ENCODE results near the gene PTAFR. TPM values are rescaled to one million over a fixed set of nuclear protein-coding genes. Genes with fewer than 3 reads are reported as not detected.

The PTAFR gene
- total RNA-seq (2014; rRNA removed; shearing (Covaris generic)) = 0.55 and 0.81 TPM in 2 replicates

- H3K27me3 ChIP-seq (ENCODE audit: control insufficient read depth, insufficient read depth, low read length) = no peaks in the 10 kb centered on the region
- DNase-seq = no peak
- H3K36me3 ChIP-seq (replicated peaks; ENCODE audit: control insufficient read depth, insufficient read depth, low read length) = no peaks in the 10 kb centered on the region
- no peak within 1 kb of the TSS for H3K4me3 ChIP-seq (ENCODE audit: insufficient read depth, low read depth, low read length)
Measured at GRCh38 chr1:28176492-28177470, at the start of gene PTAFR. Gene PTAFR (minus strand): TSS chr1:28176690. CDS start chr1:28151021, 25,669 bp downstream.

- Histone ChIP-seq H3K27me3 (ENCODE audit: control insufficient read depth, insufficient read depth, low read length) (no peaks in the 10 kb centered on the region), H3K4me3 (ENCODE audit: insufficient read depth, low read depth, low read length) (no peak overlapping the region), H3K36me3 (replicated peaks; ENCODE audit: control insufficient read depth, insufficient read depth, low read length) (peaks cover 1% of the 10 kb centered on the region; the same call in 1 of the 2 replicates)
- no peak for DNase-seq
Measured at GRCh38 chr1:28213315-28213714, 36.8 kb upstream of the PTAFR start.

GRCh38 chr1:28209700-28210099, 33.2 kb upstream of the PTAFR start:
- Histone ChIP-seq H3K36me3 (replicated peaks; ENCODE audit: control insufficient read depth, insufficient read depth, low read length) (peaks cover 3% of the 10 kb centered on the region), H3K4me3 (ENCODE audit: insufficient read depth, low read depth, low read length) (no peak overlapping the region), H3K27me3 (ENCODE audit: control insufficient read depth, insufficient read depth, low read length) (no peaks in the 10 kb centered on the region)
- DNase-seq = no peak

- H3K4me3 ChIP-seq (ENCODE audit: insufficient read depth, low read depth, low read length) = no peak overlapping the region
- H3K36me3 ChIP-seq (replicated peaks; ENCODE audit: control insufficient read depth, insufficient read depth, low read length) = peaks cover 3% of the 10 kb centered on the region
- DNase-seq = peak; percentile 57
- no peaks in the 10 kb centered on the region for H3K27me3 ChIP-seq (ENCODE audit: control insufficient read depth, insufficient read depth, low read length)
Measured at GRCh38 chr1:28208818-28209441, 32.4 kb upstream of the PTAFR start.

- no peaks in the 10 kb centered on the region for H3K27me3 ChIP-seq (ENCODE audit: control insufficient read depth, insufficient read depth, low read length)
- no peak for DNase-seq
- peaks cover 13% of the 10 kb centered on the region for H3K36me3 ChIP-seq (replicated peaks; ENCODE audit: control insufficient read depth, insufficient read depth, low read length)
- H3K4me3 ChIP-seq (ENCODE audit: insufficient read depth, low read depth, low read length) = no peak overlapping the region
Measured at GRCh38 chr1:28205243-28205642, 28.8 kb upstream of the PTAFR start.

GRCh38 chr1:28200234-28200873, 23.9 kb upstream of the PTAFR start:
- DNase-seq = no peak
- H3K36me3 ChIP-seq (replicated peaks; ENCODE audit: control insufficient read depth, insufficient read depth, low read length) = peaks cover 16% of the 10 kb centered on the region
- no peak overlapping the region for H3K4me3 ChIP-seq (ENCODE audit: insufficient read depth, low read depth, low read length)
- no peaks in the 10 kb centered on the region for H3K27me3 ChIP-seq (ENCODE audit: control insufficient read depth, insufficient read depth, low read length)

- Histone ChIP-seq H3K27me3 (ENCODE audit: control insufficient read depth, insufficient read depth, low read length) (no peaks in the 10 kb centered on the region), H3K36me3 (replicated peaks; ENCODE audit: control insufficient read depth, insufficient read depth, low read length) (peaks cover 15% of the 10 kb centered on the region), H3K4me3 (ENCODE audit: insufficient read depth, low read depth, low read length) (no peak overlapping the region)
- DNase-seq = no peak
Measured at GRCh38 chr1:28199328-28200233, 23.1 kb upstream of the PTAFR start.

- no peak for DNase-seq
- Histone ChIP-seq H3K4me3 (ENCODE audit: insufficient read depth, low read depth, low read length) (no peak overlapping the region), H3K36me3 (replicated peaks; ENCODE audit: control insufficient read depth, insufficient read depth, low read length) (peaks cover 11% of the 10 kb centered on the region), H3K27me3 (ENCODE audit: control insufficient read depth, insufficient read depth, low read length) (no peaks in the 10 kb centered on the region)
Measured at GRCh38 chr1:28197682-28198415, 21.4 kb upstream of the PTAFR start.

GRCh38 chr1:28196330-28196729, 19.8 kb upstream of the PTAFR start:
- Histone ChIP-seq H3K27me3 (ENCODE audit: control insufficient read depth, insufficient read depth, low read length) (no peaks in the 10 kb centered on the region), H3K36me3 (replicated peaks; ENCODE audit: control insufficient read depth, insufficient read depth, low read length) (peaks cover 10% of the 10 kb centered on the region), H3K4me3 (ENCODE audit: insufficient read depth, low read depth, low read length) (no peak overlapping the region)
- DNase-seq = peak; percentile 59

- Histone ChIP-seq H3K27me3 (ENCODE audit: control insufficient read depth, insufficient read depth, low read length) (no peaks in the 10 kb centered on the region), H3K36me3 (replicated peaks; ENCODE audit: control insufficient read depth, insufficient read depth, low read length) (peaks cover 8% of the 10 kb centered on the region), H3K4me3 (ENCODE audit: insufficient read depth, low read depth, low read length) (no peak overlapping the region)
- DNase-seq = peak; percentile 51
Measured at GRCh38 chr1:28195780-28196179, 19.3 kb upstream of the PTAFR start.

- DNase-seq = no peak
- H3K4me3 ChIP-seq (ENCODE audit: insufficient read depth, low read depth, low read length) = no peak overlapping the region
- no peaks in the 10 kb centered on the region for H3K27me3 ChIP-seq (ENCODE audit: control insufficient read depth, insufficient read depth, low read length)
- H3K36me3 ChIP-seq (replicated peaks; ENCODE audit: control insufficient read depth, insufficient read depth, low read length) = peaks cover 2% of the 10 kb centered on the region
Measured at GRCh38 chr1:28194326-28195035, 18.0 kb upstream of the PTAFR start.

GRCh38 chr1:28193701-28194161, 17.2 kb upstream of the PTAFR start:
- peaks cover 2% of the 10 kb centered on the region for H3K36me3 ChIP-seq (replicated peaks; ENCODE audit: control insufficient read depth, insufficient read depth, low read length)
- no peaks in the 10 kb centered on the region for H3K27me3 ChIP-seq (ENCODE audit: control insufficient read depth, insufficient read depth, low read length)
- H3K4me3 ChIP-seq (ENCODE audit: insufficient read depth, low read depth, low read length) = no peak overlapping the region
- peak; percentile 83 for DNase-seq
